ENCODE results near the gene LCOR. TPM values are rescaled to one million over a fixed set of nuclear protein-coding genes. Genes with fewer than 3 reads are reported as not detected.

Gene LCOR
- total RNA-seq, 1 donor from 2014 or later, result 35.3 TPM

DNA sequence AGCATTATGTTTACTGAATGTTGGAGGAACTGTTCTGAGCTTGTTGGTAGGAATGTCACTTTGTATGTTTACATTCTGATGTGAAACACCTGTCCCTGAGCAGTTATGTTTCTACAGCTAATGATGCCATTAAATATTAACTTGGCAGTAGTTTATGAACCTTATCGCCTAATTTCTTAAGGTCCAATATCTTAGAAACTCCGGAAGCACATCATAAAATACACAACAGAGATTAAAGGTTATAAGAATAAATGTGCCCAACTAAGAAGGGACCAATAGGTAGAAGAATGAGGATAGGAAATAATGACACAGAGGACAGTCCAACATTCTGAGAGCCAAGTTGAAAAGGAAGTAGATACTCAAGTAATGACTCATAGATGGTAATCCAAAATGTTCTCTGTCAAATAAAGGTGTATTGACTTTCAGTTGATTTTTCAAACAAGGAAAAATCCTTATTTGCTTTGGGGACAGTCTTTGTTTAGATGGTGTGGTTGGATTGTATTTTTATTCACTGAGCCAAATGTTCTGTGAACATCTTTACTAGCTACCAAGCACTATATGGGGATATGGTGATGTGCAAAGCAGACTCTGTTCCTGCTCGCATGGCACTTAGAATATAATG, 31.9 kb downstream of the LCOR start:
- Histone ChIP-seq H3K4me3 (no peak overlapping the region), H3K9me3 (ENCODE audit: low read depth) (no peaks in the 10 kb centered on the region), H3K4me1 (no peaks in the 10 kb centered on the region), H3K79me2 (ENCODE audit: low read depth) (peaks cover 100% of the 10 kb centered on the region), H3K27ac (no peak overlapping the region), H3K9ac (no peak overlapping the region), H3K4me2 (no peak overlapping the region), H4K20me1 (ENCODE audit: low read depth) (peaks cover 64% of the 10 kb centered on the region), H3K27me3 (no peaks in the 10 kb centered on the region), H3K36me3 (no peaks in the 10 kb centered on the region), H2AFZ (replicated peaks) (no peak overlapping the region), H3F3A (ENCODE audit: low read depth) (no peaks in the 10 kb centered on the region)
- peaks cover 2% of the 10 kb centered on the region for H3K9me3 Mint-ChIP-seq
- H3K4me3 Mint-ChIP-seq, result no peak overlapping the region
- no peaks in the 10 kb centered on the region for H3K4me1 Mint-ChIP-seq
- no peak for DNase-seq (ENCODE audit: low spot score)
- peaks cover 35% of the 10 kb centered on the region for H3K36me3 Mint-ChIP-seq
- no peak overlapping the region for H3K27ac Mint-ChIP-seq
- no peak for TF ChIP-seq CTCF (IDR thresholded peaks at IDR 0.05)
- TF ChIP-seq EZH2phosphoT487 (IDR thresholded peaks at IDR 0.05), result no peak
- TF ChIP-seq EZH2 (IDR thresholded peaks at IDR 0.05), result no peak
- no peaks in the 10 kb centered on the region for H3K27me3 Mint-ChIP-seq (ENCODE audit: insufficient read depth, low read depth)

DNA sequence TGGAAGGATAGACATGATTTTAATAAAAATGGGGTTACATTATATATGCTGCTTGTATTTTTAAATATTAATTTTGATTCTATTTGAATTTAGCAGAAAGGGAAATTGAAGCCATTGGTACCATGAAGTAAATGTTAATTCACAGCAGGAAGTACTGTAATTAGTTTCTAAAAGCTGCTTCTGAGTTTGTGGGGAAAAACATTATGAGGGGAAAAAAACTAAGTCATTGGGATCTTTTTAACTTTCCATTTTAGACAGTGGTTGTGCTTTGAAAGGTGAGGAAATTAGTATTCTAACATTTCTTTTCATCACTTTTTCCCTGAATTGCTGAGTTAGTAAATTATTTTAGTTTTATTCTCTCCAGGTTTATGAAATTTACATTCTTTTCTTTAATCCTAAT, 41.0 kb downstream of the LCOR start:
- no peaks in the 10 kb centered on the region for H3F3A ChIP-seq (ENCODE audit: low read depth)
- TF ChIP-seq EZH2phosphoT487 (IDR thresholded peaks at IDR 0.05), result no peak
- no peak for TF ChIP-seq EZH2 (IDR thresholded peaks at IDR 0.05)
- no peak for TF ChIP-seq CTCF (IDR thresholded peaks at IDR 0.05)
- no peak overlapping the region for H3K4me3 ChIP-seq
- H3K4me1 ChIP-seq, result no peaks in the 10 kb centered on the region
- no peaks in the 10 kb centered on the region for H3K27me3 Mint-ChIP-seq (ENCODE audit: insufficient read depth, low read depth)
- peaks cover 100% of the 10 kb centered on the region for H3K79me2 ChIP-seq (ENCODE audit: low read depth)
- H3K27ac Mint-ChIP-seq, result no peak overlapping the region
- peaks cover 78% of the 10 kb centered on the region for H4K20me1 ChIP-seq (ENCODE audit: low read depth)
- H3K9me3 ChIP-seq (ENCODE audit: low read depth), result no peaks in the 10 kb centered on the region
- no peak overlapping the region for H3K4me2 ChIP-seq
- H3K9me3 Mint-ChIP-seq, result peaks cover 2% of the 10 kb centered on the region
- no peak overlapping the region for H3K4me3 Mint-ChIP-seq
- no peaks in the 10 kb centered on the region for H3K27me3 ChIP-seq
- peaks cover 3% of the 10 kb centered on the region for H3K4me1 Mint-ChIP-seq
- H3K36me3 Mint-ChIP-seq, result peaks cover 16% of the 10 kb centered on the region
- no peak overlapping the region for H3K9ac ChIP-seq
- DNase-seq (ENCODE audit: low spot score), result no peak
- H2AFZ ChIP-seq (replicated peaks), result no peak overlapping the region
- H3K27ac ChIP-seq, result no peak overlapping the region
- H3K36me3 ChIP-seq, result no peaks in the 10 kb centered on the region

DNA sequence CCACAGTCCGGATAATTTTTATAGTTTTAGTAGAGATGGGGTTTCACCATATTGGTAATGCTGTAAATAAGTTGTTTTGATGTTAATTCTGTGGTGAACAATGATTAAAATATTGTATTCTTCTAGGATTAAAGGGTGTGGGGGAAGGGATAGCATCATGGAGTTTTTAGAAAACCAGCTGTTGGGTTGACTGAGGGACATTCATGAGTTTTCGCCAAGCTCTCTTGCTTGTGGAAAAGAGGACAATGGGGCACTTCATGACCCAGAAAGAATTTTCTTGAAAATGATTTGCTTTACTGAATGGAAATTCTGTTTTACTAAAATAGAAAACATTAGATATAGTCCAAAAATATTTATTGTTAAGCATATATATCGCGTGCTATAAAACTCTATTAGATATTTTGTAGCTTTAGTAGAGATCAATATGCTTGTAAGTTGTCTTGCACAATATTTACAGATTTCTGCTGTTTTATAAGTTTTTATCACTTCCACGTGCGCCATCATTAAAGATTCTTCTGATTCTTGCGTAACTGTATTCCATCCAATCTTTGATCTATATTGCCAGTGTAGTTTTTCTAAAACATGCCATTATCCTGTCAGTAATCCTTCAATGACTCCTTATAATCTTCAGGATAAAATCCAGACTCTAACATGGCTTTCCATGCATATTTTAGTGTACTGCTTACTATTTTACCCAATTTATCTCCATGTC, 41.8 kb downstream of the LCOR start:
- H3K4me3 Mint-ChIP-seq, result no peak overlapping the region
- H3K4me1 Mint-ChIP-seq, result peaks cover 3% of the 10 kb centered on the region
- no peaks in the 10 kb centered on the region for H3K9me3 ChIP-seq (ENCODE audit: low read depth)
- no peaks in the 10 kb centered on the region for H3F3A ChIP-seq (ENCODE audit: low read depth)
- no peak overlapping the region for H3K27ac ChIP-seq
- H3K79me2 ChIP-seq (ENCODE audit: low read depth), result peaks cover 100% of the 10 kb centered on the region
- H3K27me3 Mint-ChIP-seq (ENCODE audit: insufficient read depth, low read depth), result no peaks in the 10 kb centered on the region
- H2AFZ ChIP-seq (replicated peaks), result no peak overlapping the region
- peaks cover 80% of the 10 kb centered on the region for H4K20me1 ChIP-seq (ENCODE audit: low read depth)
- DNase-seq (ENCODE audit: low spot score), result no peak
- H3K4me2 ChIP-seq, result no peak overlapping the region
- H3K4me3 ChIP-seq, result no peak overlapping the region
- no peaks in the 10 kb centered on the region for H3K9me3 Mint-ChIP-seq
- no peak overlapping the region for H3K9ac ChIP-seq
- H3K4me1 ChIP-seq, result no peaks in the 10 kb centered on the region
- no peak overlapping the region for H3K27ac Mint-ChIP-seq
- no peaks in the 10 kb centered on the region for H3K36me3 ChIP-seq
- peaks cover 18% of the 10 kb centered on the region for H3K36me3 Mint-ChIP-seq
- TF ChIP-seq CTCF (IDR thresholded peaks at IDR 0.05) (no peak), EZH2 (IDR thresholded peaks at IDR 0.05) (no peak), EZH2phosphoT487 (IDR thresholded peaks at IDR 0.05) (no peak)
- H3K27me3 ChIP-seq, result no peaks in the 10 kb centered on the region

Measured in neural progenitor cell (in vitro differentiated cells).